ENCODE measurements around the gene CFAP210.
"Not testable (repeated sequence)": the region's sequence is repeated elsewhere in the genome, so short reads cannot be mapped to it uniquely, and the experiment has no call there.

The CFAP210 gene

GRCh38 chr2:169713331-169713730 is 19.1 kb upstream of the CFAP210 start:
- in situ Hi-C loops (cut with MboI; ENCODE audit: low sequenced_read_pairs), result no loop called here

GRCh38 chr2:169712791-169713227 is 18.6 kb upstream of the CFAP210 start:
- in situ Hi-C loops (cut with MboI; ENCODE audit: low sequenced_read_pairs), result no loop called here

GRCh38 chr2:169711751-169712509 is 17.7 kb upstream of the CFAP210 start:
- in situ Hi-C loops (cut with MboI; ENCODE audit: low sequenced_read_pairs), result no loop called here

GRCh38 chr2:169709981-169710380 is 15.8 kb upstream of the CFAP210 start:
- in situ Hi-C loops (cut with MboI; ENCODE audit: low sequenced_read_pairs), result no loop called here

GRCh38 chr2:169709331-169709730 is 15.1 kb upstream of the CFAP210 start:
- in situ Hi-C loops (cut with MboI; ENCODE audit: low sequenced_read_pairs), result no loop called here

GRCh38 chr2:169707626-169708025 is 13.4 kb upstream of the CFAP210 start:
- in situ Hi-C loops (cut with MboI; ENCODE audit: low sequenced_read_pairs), result no loop called here

GRCh38 chr2:169705927-169706326 is 11.7 kb upstream of the CFAP210 start:
- in situ Hi-C loops (cut with MboI; ENCODE audit: low sequenced_read_pairs), result no loop called here

GRCh38 chr2:169704160-169704708 is 10.0 kb upstream of the CFAP210 start:
- in situ Hi-C loops (cut with MboI; ENCODE audit: low sequenced_read_pairs), result no loop called here

- in situ Hi-C loops (cut with MboI; ENCODE audit: low sequenced_read_pairs), result no loop called here
Measured at GRCh38 chr2:169702996-169703395, 8.8 kb upstream of the CFAP210 start.

- in situ Hi-C loops (cut with MboI; ENCODE audit: low sequenced_read_pairs), result not testable (repeated sequence)
Measured at GRCh38 chr2:169699173-169699572, 5.0 kb upstream of the CFAP210 start.

GRCh38 chr2:169696381-169696780 is 2.2 kb upstream of the CFAP210 start:
- in situ Hi-C loops (cut with MboI; ENCODE audit: low sequenced_read_pairs), result no loop called here

- in situ Hi-C loops (cut with MboI; ENCODE audit: low sequenced_read_pairs), result no loop called here
Measured at GRCh38 chr2:169694894-169695260, 672 bp upstream of the CFAP210 start.

- in situ Hi-C loops (cut with MboI; ENCODE audit: low sequenced_read_pairs), result no loop called here
Measured at GRCh38 chr2:169693360-169693759, 845 bp downstream of the CFAP210 start.

GRCh38 chr2:169692718-169693117 is 1.5 kb downstream of the CFAP210 start:
- in situ Hi-C loops (cut with MboI; ENCODE audit: low sequenced_read_pairs), result no loop called here

- in situ Hi-C loops (cut with MboI; ENCODE audit: low sequenced_read_pairs), result no loop called here
Measured at GRCh38 chr2:169690958-169691357, 3.2 kb downstream of the CFAP210 start.

GRCh38 chr2:169687943-169688342 is 6.3 kb downstream of the CFAP210 start:
- in situ Hi-C loops (cut with MboI; ENCODE audit: low sequenced_read_pairs), result not testable (repeated sequence)

GRCh38 chr2:169686825-169687224 is 7.4 kb downstream of the CFAP210 start:
- in situ Hi-C loops (cut with MboI; ENCODE audit: low sequenced_read_pairs), result not testable (repeated sequence)

- in situ Hi-C loops (cut with MboI; ENCODE audit: low sequenced_read_pairs), result not testable (repeated sequence)
Measured at GRCh38 chr2:169684712-169685111, 9.5 kb downstream of the CFAP210 start.

GRCh38 chr2:169684135-169684565 is 10.1 kb downstream of the CFAP210 start:
- in situ Hi-C loops (cut with MboI; ENCODE audit: low sequenced_read_pairs), result no loop called here

GRCh38 chr2:169683425-169684134 is 10.6 kb downstream of the CFAP210 start:
- in situ Hi-C loops (cut with MboI; ENCODE audit: low sequenced_read_pairs), result no loop called here

GRCh38 chr2:169683054-169683424 is 11.2 kb downstream of the CFAP210 start:
- in situ Hi-C loops (cut with MboI; ENCODE audit: low sequenced_read_pairs), result no loop called here

- in situ Hi-C loops (cut with MboI; ENCODE audit: low sequenced_read_pairs), result no loop called here
Measured at GRCh38 chr2:169676850-169677249, 17.4 kb downstream of the CFAP210 start.
